HG02798 (cell line): ENCODE measurements around the gene PLXNA1.

Source experiments
- ATAC-seq: cut with Tn5 transposase; IDR thresholded peaks from one replicate; pipeline ENCODE4 v1.9.1; 2021; ENCODE audit warnings: mild to moderate bottlenecking; ENCODE audit not compliant: unreplicated experiment, poor library complexity

PLXNA1 gene

DNA sequence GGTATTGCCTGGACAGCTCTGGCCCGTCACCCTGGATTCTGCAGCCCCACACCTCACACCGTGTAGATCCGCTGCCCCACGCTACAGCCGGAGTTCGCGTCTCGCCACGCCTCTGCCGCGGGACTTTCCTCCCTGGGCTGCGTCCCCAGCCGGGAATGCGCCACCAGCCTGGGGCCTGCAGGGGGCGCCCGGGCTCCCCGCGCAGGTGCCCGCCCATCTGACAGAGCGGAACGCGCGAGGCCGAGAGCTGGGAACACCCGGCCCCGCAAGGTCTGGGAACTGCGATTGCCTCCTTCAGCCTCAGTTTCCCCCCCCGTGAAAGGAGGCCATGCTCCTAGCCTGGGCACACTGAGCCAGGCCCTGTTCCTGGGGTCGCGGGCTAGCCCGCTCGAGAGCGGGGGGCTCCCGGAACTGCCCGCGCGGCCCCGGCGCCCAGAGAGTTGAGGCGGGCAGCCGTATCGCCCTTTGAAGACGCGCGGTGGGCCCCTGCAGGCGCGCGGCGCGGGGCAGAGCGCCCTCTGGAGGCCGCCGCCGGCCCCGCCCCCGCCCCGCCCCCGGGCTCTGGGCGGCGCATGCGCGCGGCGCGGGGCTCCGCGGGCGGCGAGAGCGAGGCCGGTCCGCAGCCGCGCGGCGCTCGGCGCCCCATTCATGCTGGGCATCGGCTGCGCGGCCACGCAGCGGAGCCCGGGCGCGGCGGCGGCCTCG, at the start of gene PLXNA1:
TSS of gene PLXNA1 (plus strand) at position 645 of the 705 bp plus-strand sequence. CDS start 5,479 bp downstream, outside the sequence.
- peak; percentile 77 for ATAC-seq

- no peak for ATAC-seq
Measured at GRCh38 chr3:126934031-126934531, 48.8 kb upstream of the PLXNA1 start.

DNA sequence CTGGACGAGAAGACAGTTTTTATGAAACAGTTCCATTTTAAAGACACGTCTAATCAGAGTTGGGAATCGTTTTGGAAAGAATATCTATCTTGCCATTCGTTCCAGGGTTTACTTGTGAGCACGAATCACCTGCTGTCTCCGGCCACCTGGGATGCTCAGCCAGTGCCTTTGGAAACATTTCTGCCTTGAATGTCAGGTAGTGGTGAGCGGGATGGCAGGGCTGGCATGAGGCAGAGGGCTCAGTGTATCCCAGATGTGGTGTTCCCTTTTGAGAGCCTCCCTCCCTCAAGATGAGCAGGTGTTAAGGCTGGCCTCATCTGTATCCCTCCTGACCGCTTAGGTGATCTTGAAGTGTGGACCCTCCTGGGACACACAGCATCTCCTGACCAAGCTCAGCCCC, 47.9 kb upstream of the PLXNA1 start:
- no peak for ATAC-seq

GRCh38 chr3:126935756-126936509, 47.0 kb upstream of the PLXNA1 start:
- ATAC-seq: no peak

GRCh38 chr3:126936853-126937425, 46.0 kb upstream of the PLXNA1 start:
- no peak for ATAC-seq

DNA sequence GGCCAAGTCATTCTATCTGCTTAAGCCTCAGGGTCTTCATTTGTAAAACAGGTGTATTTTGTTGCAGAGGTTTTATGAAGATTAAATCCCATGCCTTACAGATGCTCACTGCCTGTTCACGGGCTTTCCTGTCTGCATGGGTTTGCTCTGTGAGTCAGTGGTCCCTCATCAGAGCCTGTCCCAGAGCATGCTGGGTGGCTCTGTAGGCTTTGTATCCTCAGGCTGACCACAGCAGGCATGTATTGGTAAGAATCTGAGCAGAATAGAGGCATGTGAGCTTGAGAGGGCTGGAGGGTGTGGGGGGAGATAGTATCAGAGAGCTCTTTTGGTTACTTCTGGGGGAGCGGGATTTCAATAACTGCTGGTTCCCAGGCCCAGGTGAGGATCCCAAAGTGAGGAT, 45.4 kb upstream of the PLXNA1 start:
- ATAC-seq: no peak

- no peak for ATAC-seq
Measured at GRCh38 chr3:126937973-126938372, 44.9 kb upstream of the PLXNA1 start.

- no peak for ATAC-seq
Measured at GRCh38 chr3:126938520-126939337, 44.2 kb upstream of the PLXNA1 start.

DNA sequence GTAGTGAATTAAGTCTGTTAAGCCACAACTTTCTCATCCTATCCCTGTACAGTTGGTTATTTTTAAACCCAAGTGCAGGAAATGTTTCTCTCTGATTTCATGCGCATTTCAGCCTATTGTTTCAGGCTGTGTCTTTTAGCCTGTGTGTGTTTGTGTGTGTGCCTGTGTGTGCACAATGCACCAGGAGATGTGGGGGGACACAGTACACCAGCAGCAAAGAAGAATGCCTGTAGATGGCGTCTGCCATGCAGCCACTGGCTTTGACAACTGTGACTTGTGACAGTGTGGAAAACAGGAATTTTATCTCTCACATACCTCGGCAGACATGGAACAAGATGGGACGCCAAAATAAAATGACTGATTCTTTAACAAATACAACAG, 43.6 kb upstream of the PLXNA1 start:
- ATAC-seq: no peak

DNA sequence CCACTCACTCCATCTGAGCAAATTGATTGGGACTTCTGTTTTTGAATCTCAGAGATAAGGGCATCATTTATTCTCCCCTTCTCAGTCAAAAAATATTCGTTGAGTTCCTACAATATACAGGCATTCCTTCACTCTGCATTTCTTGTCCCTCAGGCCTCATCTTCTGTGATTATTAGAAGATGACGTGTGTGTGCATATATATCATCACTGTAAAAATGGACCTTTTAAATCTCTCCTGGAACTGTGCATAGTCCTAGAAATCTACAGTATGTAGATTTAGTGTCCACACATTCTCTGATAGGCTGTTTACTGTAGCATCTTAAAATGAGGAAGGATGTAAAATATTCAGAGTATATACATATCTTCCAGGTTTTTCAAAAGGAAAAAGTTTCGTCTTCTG, 43.2 kb upstream of the PLXNA1 start:
- no peak for ATAC-seq

GRCh38 chr3:126941721-126942270, 41.1 kb upstream of the PLXNA1 start:
- no peak for ATAC-seq

DNA sequence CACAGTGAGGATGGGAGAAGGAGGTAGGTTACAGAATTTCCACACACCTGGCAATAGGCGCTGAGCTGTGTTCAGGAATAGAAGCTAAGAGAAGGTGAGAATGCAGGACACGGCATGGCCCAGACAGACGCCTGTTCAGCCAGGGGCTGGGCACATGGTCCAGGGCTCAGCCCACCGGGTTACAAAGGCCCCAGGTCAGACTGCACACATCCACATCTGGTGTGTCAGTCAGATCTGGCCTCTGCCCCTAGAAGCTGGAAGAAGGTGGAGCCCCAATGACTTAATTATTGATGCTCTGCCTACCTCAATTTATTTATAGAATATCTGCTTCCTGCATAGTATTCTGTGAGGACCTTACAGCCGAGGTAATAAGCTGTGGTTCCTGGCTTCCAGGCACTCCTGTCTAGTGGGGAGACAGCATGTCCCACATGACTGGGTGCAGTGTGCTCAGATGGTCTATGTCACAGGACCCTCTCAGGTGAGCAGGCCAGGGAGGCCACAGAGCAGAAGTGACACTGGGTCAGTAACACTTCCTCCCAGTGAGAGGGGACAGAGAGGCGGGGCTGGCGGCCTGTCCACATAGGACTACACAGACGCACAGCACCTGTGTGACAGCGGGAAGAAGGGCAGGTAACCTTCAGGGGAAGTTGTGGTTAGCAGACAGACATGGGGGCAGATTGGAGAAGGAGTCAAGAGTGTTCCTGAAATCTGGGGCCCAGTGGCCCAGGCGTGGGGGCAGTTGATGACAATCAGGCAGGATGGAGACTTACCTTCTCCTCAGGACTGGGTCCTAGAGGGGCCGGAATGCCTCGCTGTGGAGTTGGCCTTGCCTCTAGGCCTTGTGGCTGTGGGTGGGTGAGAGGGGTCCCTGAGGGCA, 38.6 kb upstream of the PLXNA1 start:
- ATAC-seq: no peak

- ATAC-seq: no peak
Measured at GRCh38 chr3:126945171-126945721, 37.7 kb upstream of the PLXNA1 start.

- ATAC-seq: no peak
Measured at GRCh38 chr3:126945891-126946290, 37.0 kb upstream of the PLXNA1 start.

- no peak for ATAC-seq
Measured at GRCh38 chr3:126946405-126946804, 36.5 kb upstream of the PLXNA1 start.

DNA sequence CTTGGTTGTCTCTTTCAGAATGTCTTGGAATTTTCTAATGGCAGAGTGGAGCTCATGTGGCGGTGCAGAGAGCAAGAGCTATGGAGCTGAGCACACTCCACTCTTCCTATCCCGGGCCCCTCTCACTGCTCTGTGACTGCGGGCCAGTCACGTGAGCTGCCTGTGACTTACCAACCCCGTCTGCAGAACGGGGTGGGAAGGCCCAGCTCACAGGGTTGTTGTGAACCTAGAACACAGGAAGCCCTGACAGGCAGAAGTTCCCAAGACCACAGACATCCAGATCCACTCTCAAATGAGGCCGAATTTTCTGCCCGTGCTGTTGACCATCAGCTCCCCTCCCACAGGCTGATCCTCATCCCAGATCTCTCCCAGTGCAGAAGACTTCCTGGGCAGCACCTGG, 35.5 kb upstream of the PLXNA1 start:
- ATAC-seq: no peak

- no peak for ATAC-seq
Measured at GRCh38 chr3:126948980-126949535, 33.9 kb upstream of the PLXNA1 start.

DNA sequence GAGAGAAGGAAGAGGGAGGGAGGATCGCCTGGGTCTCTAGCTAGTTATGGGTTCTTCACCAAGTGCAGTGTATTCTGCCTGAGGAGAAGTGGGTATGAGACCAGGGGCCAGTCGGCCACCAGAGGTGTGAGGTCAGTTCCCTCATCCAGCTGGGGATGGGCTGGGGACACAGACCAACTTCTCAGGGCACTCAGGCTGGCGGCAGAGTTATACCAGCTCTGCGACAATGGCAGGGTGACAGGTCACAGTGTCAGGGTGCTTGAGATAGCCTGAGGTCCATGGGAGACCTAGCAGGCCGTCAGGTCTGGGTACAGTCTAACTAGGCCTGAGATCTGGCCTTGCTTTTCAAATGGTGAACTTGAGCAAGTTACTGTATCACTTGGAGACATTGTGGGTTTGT, 31.4 kb upstream of the PLXNA1 start:
- no peak for ATAC-seq
